IPS DF 6.9 (cell line): ENCODE measurements around the gene QPCTL.

Experiments
- DNase-seq: peaks from one replicate; pipeline ENCODE4 v3.0.0-alpha.2; 2013; ENCODE audit warnings: low read depth, low spot score
- H3K27ac ChIP-seq: one replicate; pipeline ENCODE4 v1.5.1; 2013; ENCODE audit warnings: low read length, control low read depth
- H3K27me3 ChIP-seq: 2 replicates; pipeline ENCODE4 v1.6.1; 2013; ENCODE audit warnings: mild to moderate bottlenecking, low read length; ENCODE audit not compliant: control insufficient read depth, insufficient read depth
- H3K36me3 ChIP-seq: 2 replicates; pipeline ENCODE4 v1.6.1; 2013; ENCODE audit warnings: low read length; ENCODE audit not compliant: control insufficient read depth, insufficient read depth
- H3K4me1 ChIP-seq: 2 replicates; pipeline ENCODE4 v1.6.1; 2013; ENCODE audit warnings: low read length; ENCODE audit not compliant: control insufficient read depth, insufficient read depth
- H3K4me3 ChIP-seq: 2 replicates; pipeline ENCODE4 v1.5.1; 2013; ENCODE audit warnings: mild to moderate bottlenecking, low read length
- H3K9me3 ChIP-seq: 2 replicates; pipeline ENCODE4 v1.6.1; 2013; ENCODE audit warnings: low read length, inconsistent platforms; ENCODE audit not compliant: control insufficient read depth, insufficient read depth
- WGBS: extraction: QIAGEN DNeasy Blood & Tissue Kit; methylation state at CpG from one replicate; pipeline ENCODE4 v1.1.7; 2013; ENCODE audit warnings: mixed read lengths, missing lambda C conversion rate; ENCODE audit not compliant: insufficient read length, insufficient coverage; 5-methylcytosine and 5-hydroxymethylcytosine counted together

The QPCTL gene

DNA sequence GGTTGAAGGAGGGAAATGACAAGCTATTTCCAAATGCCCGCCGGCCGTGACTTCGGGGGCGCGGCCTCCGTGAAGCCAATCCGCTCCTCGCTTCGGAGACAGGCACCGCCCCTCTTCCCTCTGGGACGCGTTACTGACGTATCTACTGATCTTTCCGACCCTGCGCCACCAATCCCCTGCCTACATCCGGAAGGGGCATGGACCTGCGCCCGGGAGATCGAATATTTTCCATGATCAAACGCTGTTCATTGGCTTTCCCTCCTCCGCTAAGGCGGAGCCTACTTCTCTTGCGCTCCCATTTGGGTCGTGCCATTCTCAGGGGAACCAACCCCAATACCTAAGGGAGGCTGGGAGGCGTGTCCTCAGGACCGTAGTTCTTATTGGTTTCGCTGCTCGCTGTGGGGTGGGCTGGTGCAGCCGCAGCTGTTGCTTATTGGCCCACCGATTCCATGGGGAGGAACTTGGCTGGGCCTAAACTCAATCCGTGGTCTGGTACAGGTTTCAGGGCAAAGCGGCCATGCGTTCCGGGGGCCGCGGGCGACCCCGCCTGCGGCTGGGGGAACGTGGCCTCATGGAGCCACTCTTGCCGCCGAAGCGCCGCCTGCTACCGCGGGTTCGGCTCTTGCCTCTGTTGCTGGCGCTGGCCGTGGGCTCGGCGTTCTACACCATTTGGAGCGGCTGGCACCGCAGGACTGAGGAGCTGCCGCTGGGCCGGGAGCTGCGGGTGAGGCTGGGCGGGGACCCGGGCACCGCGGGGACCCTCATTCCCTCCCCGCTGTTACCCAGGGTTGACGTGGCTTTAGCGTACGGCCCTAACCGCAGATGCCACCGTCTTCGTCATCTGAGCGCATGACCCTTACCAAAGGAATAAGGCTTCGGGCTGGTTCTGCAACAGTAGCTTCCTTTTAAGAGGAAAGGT is at the start of gene QPCTL:
QPCTL (plus strand) TSS at position 480 of the 919 bp plus-strand sequence; CDS start at position 518, 38 bp downstream.
- H3K4me3 ChIP-seq, result peak within 1 kb of the TSS; percentile 88
- WGBS, result no CpG with 5 or more reads among the region's 70 CpGs
- peaks cover 22% of the 10 kb centered on the region for H3K36me3 ChIP-seq
- H3K27ac ChIP-seq, result no peak within 1 kb of the TSS
- H3K4me1 ChIP-seq, result no peaks in the 10 kb centered on the region; the same call in 1 of the 2 replicates
- peak; percentile 98 for DNase-seq
- no peaks in the 10 kb centered on the region for H3K9me3 ChIP-seq
- no peaks in the 10 kb centered on the region for H3K27me3 ChIP-seq

DNA sequence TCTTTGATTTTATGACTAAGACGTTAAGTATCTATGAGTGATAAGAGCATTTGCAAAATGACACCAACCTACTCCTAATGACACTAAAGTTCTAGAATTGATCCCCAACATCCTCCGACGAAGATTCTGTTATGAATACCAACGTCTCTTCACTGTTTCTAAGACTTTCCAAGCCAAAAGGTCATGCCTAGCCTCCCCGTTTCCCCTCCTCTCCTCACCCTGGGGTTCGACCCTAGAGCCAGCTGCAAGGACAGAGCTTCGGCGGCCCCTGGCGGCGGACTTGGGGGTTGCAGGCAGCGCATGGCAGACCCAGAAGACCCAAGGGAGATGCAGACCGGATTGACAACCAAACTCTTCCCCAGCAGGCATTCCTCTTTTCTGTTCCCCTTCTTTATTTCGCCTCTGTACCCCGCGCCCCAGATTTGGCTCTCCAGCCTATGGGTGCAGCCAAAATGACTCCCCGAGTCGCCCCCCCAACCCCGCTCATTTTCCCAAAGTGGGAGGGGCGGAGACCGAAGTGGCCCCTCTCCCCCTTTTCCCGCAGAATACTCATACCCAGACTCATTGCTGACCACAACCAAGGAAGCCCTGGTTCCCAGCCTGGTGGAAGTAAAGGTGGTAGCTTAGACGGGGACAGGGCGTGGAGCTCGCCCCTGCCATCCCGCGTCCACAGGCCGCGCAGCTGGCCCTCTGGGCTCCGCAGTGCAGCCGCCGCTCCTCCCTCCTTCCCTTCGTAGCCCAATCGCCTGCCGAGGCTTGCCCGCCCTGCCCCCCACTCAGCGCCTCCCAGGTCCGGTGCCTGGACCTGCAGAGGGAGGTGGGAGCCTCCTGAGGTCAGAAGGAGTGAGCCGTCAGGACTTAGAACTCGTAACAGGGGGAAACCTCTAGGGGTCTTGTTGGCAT is 49.2 kb upstream of the QPCTL start:
- no CpG with 5 or more reads among the region's 39 CpGs for WGBS
- Histone ChIP-seq H3K4me3 (peak overlapping the region; percentile 63; the same call in 1 of the 2 replicates), H3K4me1 (peaks cover 7% of the 10 kb centered on the region; the same call in 1 of the 2 replicates), H3K9me3 (no peaks in the 10 kb centered on the region), H3K36me3 (no peaks in the 10 kb centered on the region), H3K27ac (no peak overlapping the region), H3K27me3 (no peaks in the 10 kb centered on the region)
- no peak for DNase-seq

DNA sequence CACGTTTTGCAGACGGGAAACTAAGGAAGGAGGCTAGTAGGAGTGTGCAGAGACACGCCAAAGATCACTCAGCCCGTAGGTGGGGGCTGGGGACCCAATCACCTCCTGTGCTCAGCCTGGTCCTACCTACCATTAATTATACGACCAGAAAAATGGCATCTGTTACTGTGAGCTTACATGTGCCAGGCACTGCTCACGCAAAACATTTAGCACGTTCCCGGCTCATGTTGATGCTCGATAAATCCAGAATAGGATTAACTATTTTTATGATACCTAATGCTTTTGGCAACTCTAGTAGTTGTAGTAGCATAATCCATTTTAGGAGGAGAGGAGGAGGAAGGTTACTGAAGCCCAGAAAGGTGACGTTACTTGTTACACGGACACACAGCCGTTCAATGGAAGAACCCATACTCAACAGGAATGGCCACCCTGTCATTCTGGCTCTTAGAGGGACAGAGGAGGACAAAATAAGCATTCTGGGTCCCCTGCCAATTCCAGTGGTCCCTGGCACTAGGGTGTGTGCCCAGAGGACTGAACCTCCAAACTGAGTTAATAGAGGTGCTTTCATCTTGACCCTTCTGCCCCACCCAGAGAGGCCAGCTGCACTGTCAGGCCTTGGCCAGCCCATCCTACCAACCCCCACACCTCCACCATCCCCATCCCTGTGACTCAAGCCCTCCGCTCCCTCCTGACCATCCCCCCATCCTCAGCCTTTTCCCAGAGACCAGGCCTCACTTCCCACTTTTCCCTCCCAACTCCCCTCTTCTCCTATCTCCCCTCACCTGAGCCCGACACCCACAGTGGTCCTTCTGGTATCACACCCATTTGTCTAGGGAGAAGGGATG is 48.3 kb upstream of the QPCTL start:
- no peaks in the 10 kb centered on the region for H3K36me3 ChIP-seq
- H3K27ac ChIP-seq, result no peak overlapping the region
- no peak overlapping the region for H3K4me3 ChIP-seq
- no peaks in the 10 kb centered on the region for H3K27me3 ChIP-seq
- DNase-seq, result no peak
- H3K9me3 ChIP-seq, result no peaks in the 10 kb centered on the region
- peaks cover 7% of the 10 kb centered on the region; the same call in 1 of the 2 replicates for H3K4me1 ChIP-seq
- WGBS, result no CpG with 5 or more reads among the region's 14 CpGs

DNA sequence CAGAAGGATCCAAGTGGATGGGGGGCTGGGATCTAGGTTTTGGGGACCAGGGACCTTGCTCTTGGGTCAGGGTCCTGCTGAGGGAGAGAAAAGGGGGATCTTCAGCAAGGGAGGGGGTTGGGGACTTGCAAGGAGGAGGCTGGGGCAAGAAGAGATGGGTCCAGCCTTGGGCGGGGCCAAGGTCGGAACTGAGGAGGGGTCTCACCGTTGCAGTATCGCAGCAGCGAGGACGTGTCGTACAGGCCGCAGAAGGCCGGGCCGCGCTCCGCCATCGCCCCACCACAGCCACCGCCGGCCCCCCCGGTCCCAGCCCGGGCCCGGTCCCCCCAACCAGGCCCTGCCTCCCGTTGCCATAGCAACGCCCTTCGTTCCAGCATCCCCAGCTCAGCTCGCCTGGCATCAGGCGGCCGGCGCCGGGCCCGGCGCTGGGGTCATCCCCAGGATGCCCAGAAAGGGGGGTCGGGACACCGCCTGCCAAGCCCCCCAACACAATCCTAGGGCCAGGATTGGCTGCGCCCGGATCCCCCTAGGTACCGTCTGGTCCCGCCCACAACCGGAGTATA is 47.3 kb upstream of the QPCTL start:
- Histone ChIP-seq H3K4me1 (peaks cover 7% of the 10 kb centered on the region; the same call in 1 of the 2 replicates), H3K27ac (no peak overlapping the region), H3K4me3 (peak overlapping the region; percentile 38; the same call in 1 of the 2 replicates), H3K27me3 (no peaks in the 10 kb centered on the region), H3K36me3 (no peaks in the 10 kb centered on the region), H3K9me3 (no peaks in the 10 kb centered on the region)
- no CpG with 5 or more reads among the region's 35 CpGs for WGBS
- no peak for DNase-seq

DNA sequence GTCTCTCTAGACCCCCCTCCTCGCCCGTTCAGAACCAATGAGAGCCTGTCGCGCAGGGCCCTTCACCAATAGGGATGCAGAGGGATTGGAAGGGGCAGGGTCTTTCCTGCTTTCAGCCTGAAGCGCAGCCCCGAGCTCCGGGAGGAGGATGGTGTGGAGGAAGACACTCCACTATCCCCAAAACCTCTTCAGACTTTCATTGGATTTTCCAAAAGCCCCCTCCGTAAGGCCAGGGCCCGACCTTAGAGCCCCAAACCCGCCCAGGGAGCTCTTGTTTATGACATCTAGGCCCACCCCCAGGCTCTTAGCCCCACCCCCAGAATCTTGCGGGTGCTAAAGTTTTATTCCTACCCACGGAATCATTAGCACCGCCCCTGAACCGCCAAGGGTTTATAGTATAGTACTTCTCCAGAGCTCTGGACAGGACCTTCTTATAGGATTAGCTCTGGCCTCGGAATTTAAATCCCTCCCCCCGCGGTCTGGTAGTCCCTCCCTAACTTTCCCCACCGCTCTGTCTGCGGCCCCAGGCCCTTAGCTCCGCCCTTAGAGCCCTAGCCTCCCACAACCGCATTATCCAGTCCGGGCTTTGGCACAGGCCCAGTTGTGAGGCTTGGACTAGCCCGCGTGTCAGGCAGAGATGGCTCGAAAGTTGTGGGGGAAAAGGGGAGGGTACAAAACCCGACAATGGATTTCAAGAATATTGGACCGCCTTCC is 46.7 kb upstream of the QPCTL start:
- no peak for DNase-seq
- WGBS, result no CpG with 5 or more reads among the region's 27 CpGs
- Histone ChIP-seq H3K9me3 (no peaks in the 10 kb centered on the region), H3K27me3 (no peaks in the 10 kb centered on the region), H3K4me3 (peak overlapping the region; percentile 38; the same call in 1 of the 2 replicates), H3K4me1 (peaks cover 7% of the 10 kb centered on the region; the same call in 1 of the 2 replicates), H3K36me3 (no peaks in the 10 kb centered on the region), H3K27ac (no peak overlapping the region)

DNA sequence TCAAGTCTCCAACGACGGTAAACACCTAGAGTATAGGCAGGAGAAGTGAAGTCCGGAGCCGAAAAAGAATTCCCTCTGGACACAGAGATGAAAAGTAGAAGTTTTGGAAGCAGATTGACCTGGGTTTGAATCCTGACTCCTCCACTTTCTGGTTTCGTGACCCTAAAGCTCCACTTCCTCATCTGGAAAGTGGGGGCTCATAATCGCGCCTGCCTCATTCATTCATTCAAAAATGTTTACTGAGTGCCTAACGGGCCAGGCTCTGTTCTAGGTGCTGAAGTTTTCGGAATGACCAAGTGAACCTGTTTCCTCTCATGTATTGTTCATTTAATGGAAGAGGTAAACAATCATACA is 46.1 kb upstream of the QPCTL start:
- Histone ChIP-seq H3K9me3 (no peaks in the 10 kb centered on the region), H3K36me3 (no peaks in the 10 kb centered on the region), H3K27ac (no peak overlapping the region), H3K27me3 (no peaks in the 10 kb centered on the region), H3K4me1 (peaks cover 7% of the 10 kb centered on the region; the same call in 1 of the 2 replicates), H3K4me3 (no peak overlapping the region)
- no CpG with 5 or more reads among the region's 9 CpGs for whole genome bisulfite sequencing
- DNase-seq, result no peak

DNA sequence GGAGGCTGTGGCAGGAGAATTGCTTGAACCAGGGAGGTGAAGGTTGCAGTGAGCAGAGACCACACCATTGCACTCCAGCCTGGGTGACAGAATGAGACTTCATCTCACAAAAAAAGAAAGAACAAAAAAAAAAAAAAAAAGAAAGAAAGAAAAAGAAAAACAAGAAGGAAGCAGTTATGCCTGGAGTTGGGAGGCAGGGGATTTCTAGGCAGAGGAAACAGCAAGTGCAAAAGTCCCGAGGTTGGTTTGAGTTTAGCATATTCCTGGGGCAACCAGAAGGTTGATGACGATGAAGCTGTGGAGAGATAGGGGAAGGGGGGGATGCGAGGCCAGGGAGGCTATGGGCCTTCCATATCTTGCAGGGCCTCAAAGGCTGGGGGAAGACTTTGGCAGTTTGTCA is 41.7 kb upstream of the QPCTL start:
- Histone ChIP-seq H3K27me3 (no peaks in the 10 kb centered on the region), H3K36me3 (no peaks in the 10 kb centered on the region), H3K4me3 (no peak overlapping the region), H3K9me3 (no peaks in the 10 kb centered on the region), H3K4me1 (no peaks in the 10 kb centered on the region), H3K27ac (no peak overlapping the region)
- WGBS, result no CpG with 5 or more reads among the region's 3 CpGs
- no peak for DNase-seq

DNA sequence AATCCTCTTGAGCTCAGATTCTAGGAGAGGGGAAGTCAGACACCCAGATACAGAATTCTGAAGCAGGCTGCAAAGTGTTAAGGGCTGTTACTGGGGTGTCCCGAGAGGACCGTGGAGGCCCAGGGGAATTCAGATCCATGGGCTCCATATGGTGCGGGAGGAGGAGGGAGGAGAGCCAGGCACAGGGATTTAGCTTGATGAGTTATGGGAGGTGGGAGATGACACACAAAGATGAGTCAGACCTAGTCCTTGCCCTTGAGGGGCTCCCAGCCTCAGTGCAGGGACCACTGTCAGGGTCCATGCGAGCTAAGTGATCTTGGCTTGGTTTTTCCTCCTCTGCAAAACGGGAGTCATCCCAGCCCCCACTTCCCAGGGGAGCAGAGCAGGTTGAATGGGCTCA is 38.8 kb upstream of the QPCTL start:
- WGBS, result no CpG with 5 or more reads among the region's 5 CpGs
- Histone ChIP-seq H3K27ac (no peak overlapping the region), H3K4me1 (no peaks in the 10 kb centered on the region), H3K27me3 (no peaks in the 10 kb centered on the region), H3K36me3 (no peaks in the 10 kb centered on the region), H3K4me3 (no peak overlapping the region), H3K9me3 (no peaks in the 10 kb centered on the region)
- DNase-seq, result no peak

DNA sequence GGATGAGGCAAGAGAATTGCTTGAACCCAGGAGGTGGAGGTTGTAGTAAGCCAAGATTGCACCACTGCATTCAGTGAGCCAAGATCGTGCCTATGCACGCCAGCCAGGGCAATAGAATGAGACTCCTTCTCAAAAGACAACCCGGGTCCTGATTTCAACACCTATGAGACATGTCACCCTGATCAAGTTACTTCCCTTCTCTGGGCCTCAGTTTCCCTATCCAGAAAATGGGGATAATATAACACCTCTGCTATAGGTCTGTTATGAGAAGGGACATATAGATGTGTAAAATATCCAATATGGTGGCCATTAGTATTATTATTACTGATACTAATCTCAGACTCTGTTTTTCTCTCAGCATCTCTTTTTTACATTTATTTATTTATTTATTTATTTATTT is 37.4 kb upstream of the QPCTL start:
- Histone ChIP-seq H3K27ac (no peak overlapping the region), H3K27me3 (no peaks in the 10 kb centered on the region), H3K4me1 (no peaks in the 10 kb centered on the region), H3K4me3 (no peak overlapping the region), H3K9me3 (no peaks in the 10 kb centered on the region), H3K36me3 (no peaks in the 10 kb centered on the region)
- no peak for DNase-seq
- WGBS, result no CpG with 5 or more reads among the region's 3 CpGs
